Astrocyte (in vitro differentiated cells and primary cell): ENCODE results near the gene HYAL2.

ENCODE experiments used
- CTCF ChIP-seq: IDR thresholded peaks from 2 replicates; pipeline ENCODE4 v1.5.1; 2011; ENCODE audit warnings: low read depth, mild to moderate bottlenecking, inconsistent platforms, low read length, moderate library complexity; ENCODE audit not compliant: insufficient read depth
- EZH2 ChIP-seq: IDR thresholded peaks from 2 replicates; pipeline ENCODE4 v1.6.1; 2012; ENCODE audit warnings: mild to moderate bottlenecking, low read length, inconsistent platforms; ENCODE audit not compliant: insufficient read depth

GRCh38 chr3:50340147-50340447 is 17.6 kb upstream of the HYAL2 start:
- TF ChIP-seq CTCF (no peak), EZH2 (no peak)
